K562 (cell line): ENCODE data around the gene COPA. TPM values are rescaled to one million over a fixed set of nuclear protein-coding genes. Genes with fewer than 3 reads are reported as not detected.
A peak's percentile ranks its signal among the peaks of the same experiment; 100 is the strongest.

Experiments used
- ATAC-seq: fragments of 200-7000 bp; cut with Tn5 transposase; 3 replicates; pipeline ENCODE4 v1.9.1; 2020; ENCODE audit warnings: moderate library complexity
- BruUV-seq: library from RNA; stranded (reverse); fragments of 400-500 nt; replicated peaks from 2 replicates; lab custom pipeline; 2021; lab: Mats Ljungman, UMichigan
- CTCF ChIA-PET: fragments of 300-600 bp; formaldehyde crosslinking; extraction: SDS; loops from one replicate; lab custom pipeline; 2021; ENCODE audit warnings: low intra/inter-chr PET ratio; lab: Yijun Ruan, JAX
- POLR2A ChIA-PET: fragments of 300-600, 350-650 bp; sonication (Branson Sonifier 250); formaldehyde crosslinking; extraction: SDS; loops from one replicate; lab custom pipeline; 2021; ENCODE audit warnings: antibody characterized with exemption, inconsistent platforms; lab: Yijun Ruan, JAX
- DNase-seq, 4 experiments: peaks; one replicate each; pipeline versions ENCODE4 v3.0.0 to v3.0.0-alpha.2; 2011 to 2018; ENCODE audit warnings: low spot score in 3 of 4, mixed read lengths in 3 of 4; ENCODE audit errors: extremely low read depth in 1 of 4
- FAIRE-seq: peaks from 2 replicates; lab custom pipeline; 2011; peaks lifted over from hg19 to GRCh38; lab: Jason Lieb, UNC
- H2AFZ ChIP-seq: 2 replicates; pipeline ENCODE4 v1.6.0; 2011; ENCODE audit warnings: low read depth, low read length, control low read depth, inconsistent platforms
- H3K27ac ChIP-seq: fragments of 200-600 bp; 3 replicates; pipeline ENCODE4 v1.8.0; 2011; ENCODE audit warnings: low read depth, mild to moderate bottlenecking, control low read depth, inconsistent platforms, low read length, moderate library complexity, mixed read lengths; ENCODE audit errors: extremely low read depth
- H3K27me3 ChIP-seq, 2 experiments: fragments of 300-600 bp in 1 of 2; 2 replicates in 1 of 2; 3 replicates in 1 of 2; pipeline versions ENCODE4 v1.6.0 to v1.8.0; 2011; ENCODE audit warnings: inconsistent platforms in 2 of 2, low read length in 2 of 2, mild to moderate bottlenecking in 1 of 2, mixed read lengths in 1 of 2, moderate library complexity in 1 of 2; ENCODE audit not compliant: control insufficient read depth in 2 of 2, insufficient read depth in 2 of 2
- H3K36me3 ChIP-seq: fragments of 300-600 bp; 3 replicates; pipeline ENCODE4 v1.8.0; 2011; ENCODE audit warnings: mild to moderate bottlenecking, low read length, inconsistent platforms; ENCODE audit not compliant: control insufficient read depth, insufficient read depth
- H3K4me1 ChIP-seq, 2 experiments: fragments of 200-600 bp in 1 of 2; replicated peaks in 1 of 2; 2 replicates in 1 of 2; 3 replicates in 1 of 2; pipeline versions ENCODE4 v1.5.1 to v1.8.0; 2011; ENCODE audit warnings: inconsistent platforms in 2 of 2, low read length in 2 of 2, mild to moderate bottlenecking in 1 of 2, mixed read lengths in 1 of 2, moderate library complexity in 1 of 2; ENCODE audit not compliant: control insufficient read depth in 2 of 2, insufficient read depth in 2 of 2
- H3K4me2 ChIP-seq: 2 replicates; pipeline ENCODE4 v1.6.1; 2011; ENCODE audit warnings: low read length, control low read depth, inconsistent platforms, mixed read lengths; ENCODE audit not compliant: insufficient read depth
- H3K4me3 ChIP-seq: fragments of 200-600 bp; sonication (generic), shearing (Covaris generic); 2 replicates; pipeline ENCODE4 v1.5.1; 2016; ENCODE audit warnings: control low read depth, inconsistent platforms
- H3K79me2 ChIP-seq: fragments of 200-600 bp; 3 replicates; pipeline ENCODE4 v1.8.0; 2011; ENCODE audit warnings: low read length, inconsistent platforms; ENCODE audit not compliant: control insufficient read depth, insufficient read depth
- H3K9ac ChIP-seq, 2 experiments: 2 replicates each; pipeline versions ENCODE4 v1.6.0 to v1.6.1; 2011; ENCODE audit warnings: low read depth in 2 of 2, low read length in 2 of 2, control low read depth in 1 of 2, inconsistent platforms in 1 of 2, mild to moderate bottlenecking in 1 of 2, mixed read lengths in 1 of 2; ENCODE audit not compliant: insufficient read depth in 1 of 2
- H3K9me1 ChIP-seq: one replicate; pipeline ENCODE4 v1.6.0; 2011; ENCODE audit warnings: inconsistent platforms, mild to moderate bottlenecking, low read length, moderate library complexity; ENCODE audit not compliant: control insufficient read depth, insufficient read depth
- H3K9me3 ChIP-seq: replicated peaks from 2 replicates; pipeline ENCODE4 v1.5.1; 2011; ENCODE audit warnings: low read depth, low read length, inconsistent platforms; ENCODE audit not compliant: control insufficient read depth, insufficient read depth
- H4K20me1 ChIP-seq: replicated peaks from 2 replicates; pipeline ENCODE4 v1.6.1; 2011; ENCODE audit warnings: low read length, inconsistent platforms, mixed read lengths; ENCODE audit not compliant: control insufficient read depth, insufficient read depth
- CHCHD3 ChIP-seq: fragments of 250-450 bp; sonication (Bioruptor Pico); IDR thresholded peaks from 2 replicates; pipeline ENCODE4 v2.1.2; 2022; ENCODE audit warnings: mild to moderate bottlenecking
- FOXP4 ChIP-seq: sonication (generic); formaldehyde crosslinking; IDR thresholded peaks from 2 replicates; pipeline ENCODE4 v1.8.0; 2022; ENCODE audit warnings: mild to moderate bottlenecking, missing genetic modification reagents, borderline replicate concordance
- PKNOX1 ChIP-seq: fragments of 450-650 bp; IDR thresholded peaks from 2 replicates; pipeline ENCODE4 v1.6.1; 2016
- YY1 ChIP-seq, 3 experiments: IDR thresholded peaks; 2 replicates each; pipeline ENCODE4 v1.6.1; 2011; ENCODE audit warnings: low read length in 2 of 3, mild to moderate bottlenecking in 2 of 3, moderate library complexity in 2 of 3, borderline replicate concordance in 1 of 3, control low read depth in 1 of 3, low read depth in 1 of 3; ENCODE audit not compliant: insufficient read depth in 3 of 3, insufficient replicate concordance in 2 of 3, control insufficient read depth in 1 of 3, insufficient read length in 1 of 3; ENCODE audit errors: extremely low read depth in 1 of 3
- ZMIZ1 ChIP-seq, 2 experiments: fragments of 150-350 bp in 1 of 2; IDR thresholded peaks; 2 replicates each; pipeline ENCODE4 v1.6.1; 2012 to 2016; ENCODE audit warnings: low read depth in 2 of 2, low read length in 2 of 2, mild to moderate bottlenecking in 1 of 2, moderate library complexity in 1 of 2
- ZNF146 ChIP-seq: IDR thresholded peaks from one replicate; pipeline ENCODE4 v1.6.1; 2018; ENCODE audit warnings: missing compliant biosample characterization; ENCODE audit not compliant: unreplicated experiment
- ZNF444 ChIP-seq: fragments of 250-450 bp; sonication (Bioruptor Pico); IDR thresholded peaks from 2 replicates; pipeline ENCODE4 v1.4.0; 2020; ENCODE audit warnings: mild to moderate bottlenecking, moderate library complexity
- WGBS: fragments of 100-300 bp; shearing (Covaris generic); methylation state at CpG from one replicate; pipeline ENCODE4 v1.1.6; 2016; ENCODE audit warnings: low coverage, mixed read lengths; ENCODE audit not compliant: insufficient coverage; ENCODE audit errors: missing lambda C conversion rate; 5-methylcytosine and 5-hydroxymethylcytosine counted together
- in situ Hi-C: fragments of 300-500 bp; cut with MboI; formaldehyde crosslinking; loops from 4 replicates; pipeline ENCODE4 v1.15.0; 2018; ENCODE audit warnings: inconsistent platforms, mixed read lengths
- intact Hi-C: fragments of 100-400 bp; cut with micrococcal nuclease; formaldehyde crosslinking; loops from 2 replicates; pipeline ENCODE4 v1.14.2; 2022
- polyA plus RNA-seq, 8 experiments: library from polyadenylated mRNA; depleted of rRNA in 4 of 8; stranded (reverse) in 5 of 8; unstranded in 3 of 8; fragments of >200 nt; fragmentation: Nextera tagmentation in 2 of 8; fragmentation: Illumina TruSeq in 1 of 8; extraction: Ambion mirVana in 2 of 8; extraction: Trizol in 1 of 8; gene quantifications; 2 replicates each; pipeline versions ENCODE4 v1.2.1 to v1.2.3, GENCODE V29; 2011 to 2014; ENCODE audit warnings: inconsistent platforms in 1 of 8, missing spikeins in 1 of 8
- total RNA-seq, 7 experiments: library from RNA; depleted of rRNA in 6 of 7; stranded (reverse); fragments of >200 nt in 6 of 7; fragmentation: Illumina TruSeq in 2 of 7; extraction: Trizol in 2 of 7; gene quantifications; 2 replicates each; pipeline versions ENCODE4 v1.2.1 to v1.2.3, GENCODE V29; 2011 to 2021; ENCODE audit warnings: low replicate concordance in 1 of 7

COPA gene
- total and polyA plus RNA-seq, 9 of the 15 experiments (the other 6 are each of a cell fraction or from before 2014, with no cell fraction given) = 49.8 to 222 (median 110) TPM

- Histone ChIP-seq H3K4me3 (no peak overlapping the region), H3K9ac (no peak overlapping the region), H3K36me3 (no peaks in the 10 kb centered on the region), H3K4me2 (no peak overlapping the region), H3K9me1 (no peaks in the 10 kb centered on the region), H3K79me2 (no peaks in the 10 kb centered on the region), H3K4me1 (peaks cover 22 to 25% of the 10 kb centered on the region in 2 experiments)
- ChIA-PET CTCF (no interaction called here), POLR2A (interaction anchor here (1.7 to 1.8 kb wide), 2 partner anchors 15 to 18 kb away, joined by 9 to 16 read pairs; no protein-coding TSS in a partner anchor)
- BruUV-seq = no TSS peak
- FAIRE-seq (no peak), ATAC-seq (no peak)
- intact Hi-C loops = no loop called here
- no peak for TF ChIP-seq PKNOX1
- no peak for TF ChIP-seq YY1 (IDR thresholded peaks at IDR 0.05; ENCODE audit: borderline replicate concordance in 1 of 3, control insufficient read depth in 1 of 3, extremely low read depth in 1 of 3, insufficient read depth in 3 of 3, insufficient read length in 1 of 3, insufficient replicate concordance in 2 of 3, low read depth in 1 of 3, low read length in 2 of 3)
- no peak for TF ChIP-seq ZNF444 (CRISPR knock-in tag)
- no peak for TF ChIP-seq ZMIZ1 (IDR thresholded peaks at IDR 0.05; ENCODE audit: low read depth in 2 of 2, low read length in 2 of 2)
- peak; percentile 82 for TF ChIP-seq ZNF146 (CRISPR knock-in tag)
- TF ChIP-seq CHCHD3 (CRISPR knock-in tag) = no peak
- no peak for TF ChIP-seq FOXP4 (CRISPR knock-in tag)
- TF ChIP-seq, all 486 proteins: peak for 1
- in situ Hi-C loops = no loop called here
- no peaks in the 10 kb centered on the region; the same call in 1 of the 2 replicates for H4K20me1 ChIP-seq
- no peak overlapping the region for H3K27ac ChIP-seq
- DNase-seq = no peak
- WGBS = 80% methylated on average over 1 of the region's 1 CpG
- H2AFZ ChIP-seq = no peak overlapping the region
- H3K27me3 ChIP-seq = no peaks in the 10 kb centered on the region
- H3K9me3 ChIP-seq = no peaks in the 10 kb centered on the region
Observed at GRCh38 chr1:160369087-160369486, 26.0 kb upstream of the COPA start.
